NCI-H82 treated with DMSO at 0.1 percent for 48 hours (cell line): ENCODE data around the gene EML6.

Experiments
- DNase-seq: peaks from one replicate; lab custom pipeline; 2025; ENCODE audit not compliant: unreplicated experiment; lab: John Stamatoyannopoulos, UW

EML6 gene

GRCh38 chr2:54755641-54756326 lies 32.3 kb downstream of the EML6 start:
- DNase-seq = no peak

GRCh38 chr2:54757500-54757899 lies 34.0 kb downstream of the EML6 start:
- DNase-seq = no peak

DNA sequence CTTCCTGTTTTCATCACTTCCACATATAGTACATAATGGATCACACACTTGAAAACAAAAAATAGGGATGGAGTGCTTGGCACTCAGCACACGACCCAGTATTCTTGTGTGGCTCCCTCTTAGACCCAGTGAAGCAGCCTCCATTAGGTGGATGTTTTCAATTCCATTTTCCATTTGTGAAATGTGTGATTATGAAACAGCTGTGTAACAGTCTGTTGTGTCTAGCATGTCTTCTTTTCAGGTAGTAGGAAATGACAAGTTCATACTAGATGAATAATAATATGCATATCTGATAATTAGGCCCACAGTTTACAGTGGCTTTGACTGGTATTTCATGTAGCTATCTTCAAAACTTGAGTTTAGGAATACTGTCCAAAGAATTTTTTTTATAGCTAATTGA lies 35.5 kb downstream of the EML6 start:
- no peak for DNase-seq

GRCh38 chr2:54760310-54760709 lies 36.8 kb downstream of the EML6 start:
- no peak for DNase-seq

GRCh38 chr2:54763636-54764291 lies 40.3 kb downstream of the EML6 start:
- DNase-seq = no peak

GRCh38 chr2:54767921-54768320 lies 44.5 kb downstream of the EML6 start:
- DNase-seq = no peak

GRCh38 chr2:54768772-54769428 lies 45.4 kb downstream of the EML6 start:
- no peak for DNase-seq

- no peak for DNase-seq
These were observed 46.7 kb downstream of the EML6 start for GRCh38 chr2:54770211-54770610.

DNA sequence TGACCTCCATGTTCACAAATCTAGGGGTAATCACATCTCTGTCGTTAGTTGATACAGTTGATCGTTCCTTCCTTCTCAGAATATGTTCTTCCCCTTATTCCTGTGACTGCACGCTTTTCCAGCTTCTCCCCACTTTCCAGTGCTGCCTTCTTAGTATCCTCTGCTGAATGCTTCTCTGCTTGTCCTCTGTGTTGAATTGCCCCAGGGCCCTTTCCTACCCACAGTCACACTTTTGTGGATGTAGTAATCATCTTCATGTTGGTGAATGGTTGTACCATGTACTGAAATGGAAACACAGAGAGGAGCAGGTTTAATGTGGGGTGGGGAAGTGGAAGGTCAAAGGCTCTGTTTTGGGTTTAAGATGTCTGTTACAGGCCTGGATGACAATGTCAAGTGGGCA lies 47.2 kb downstream of the EML6 start:
- no peak for DNase-seq

GRCh38 chr2:54771166-54771885 lies 47.9 kb downstream of the EML6 start:
- no peak for DNase-seq

- DNase-seq = no peak
These were observed 48.6 kb downstream of the EML6 start for GRCh38 chr2:54772110-54772509.

DNA sequence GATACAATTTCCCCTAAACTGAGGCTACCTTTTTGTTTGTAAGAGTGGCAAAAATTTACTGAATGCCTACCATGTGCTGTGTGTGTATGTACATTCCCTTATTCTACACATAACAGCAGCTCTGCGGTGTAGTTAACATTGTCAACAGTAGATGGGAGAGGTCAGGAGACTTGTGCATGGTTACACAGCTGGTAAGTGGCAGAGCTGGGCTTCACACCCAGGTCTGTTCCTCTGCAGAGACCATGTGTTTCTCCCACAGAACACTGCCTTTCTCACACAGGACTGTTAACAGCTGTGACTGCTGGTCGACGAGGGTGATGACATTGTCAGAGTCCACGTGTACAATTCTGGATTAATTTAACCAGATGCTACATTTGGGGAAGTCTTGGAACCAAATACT lies 49.1 kb downstream of the EML6 start:
- no peak for DNase-seq

- no peak for DNase-seq
These were observed 49.8 kb downstream of the EML6 start for GRCh38 chr2:54773233-54773632.

GRCh38 chr2:54773838-54774237 lies 50.4 kb downstream of the EML6 start:
- no peak for DNase-seq

GRCh38 chr2:54775710-54776109 lies 52.2 kb downstream of the EML6 start:
- no peak for DNase-seq

DNA sequence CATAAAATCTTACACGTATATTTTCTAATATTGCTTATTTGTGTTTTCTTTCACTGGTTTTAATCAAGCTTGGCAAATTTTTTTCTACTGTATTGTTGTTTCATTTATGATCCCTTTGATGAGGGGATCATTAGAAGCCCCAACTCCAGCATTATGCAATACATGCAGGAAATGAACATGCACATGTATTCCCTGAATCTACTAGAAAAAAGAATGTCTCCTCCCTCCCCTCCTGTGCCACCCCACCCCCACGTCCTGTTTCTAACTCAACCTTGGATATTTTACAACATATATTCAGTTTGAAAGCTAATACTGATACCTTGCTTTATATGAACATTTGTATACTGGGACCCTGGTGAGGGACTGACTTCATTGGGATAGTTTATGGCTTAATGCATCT lies 53.0 kb downstream of the EML6 start:
- no peak for DNase-seq

- no peak for DNase-seq
These were observed 59.9 kb downstream of the EML6 start for GRCh38 chr2:54783349-54783748.

DNA sequence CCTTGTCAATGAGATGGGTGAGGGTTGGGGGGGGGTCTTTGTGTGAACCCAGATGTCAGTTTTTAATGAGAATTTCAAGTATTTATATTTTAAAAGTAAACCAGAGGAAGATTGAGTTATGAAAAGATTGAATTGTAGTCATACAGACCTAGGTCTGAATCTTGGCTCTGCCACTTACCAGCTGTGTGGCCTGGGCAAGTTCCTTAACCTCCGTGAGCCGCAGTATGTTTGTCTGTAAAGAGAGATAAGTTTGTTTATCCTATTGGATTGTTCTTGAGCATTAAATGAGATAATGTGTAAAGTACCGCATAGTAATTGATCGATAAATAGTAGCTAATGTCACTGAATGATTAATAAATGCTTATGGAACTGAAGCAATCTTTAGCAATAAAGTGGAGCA lies 63.8 kb downstream of the EML6 start:
- no peak for DNase-seq

GRCh38 chr2:54787755-54788366 lies 64.4 kb downstream of the EML6 start:
- no peak for DNase-seq

DNA sequence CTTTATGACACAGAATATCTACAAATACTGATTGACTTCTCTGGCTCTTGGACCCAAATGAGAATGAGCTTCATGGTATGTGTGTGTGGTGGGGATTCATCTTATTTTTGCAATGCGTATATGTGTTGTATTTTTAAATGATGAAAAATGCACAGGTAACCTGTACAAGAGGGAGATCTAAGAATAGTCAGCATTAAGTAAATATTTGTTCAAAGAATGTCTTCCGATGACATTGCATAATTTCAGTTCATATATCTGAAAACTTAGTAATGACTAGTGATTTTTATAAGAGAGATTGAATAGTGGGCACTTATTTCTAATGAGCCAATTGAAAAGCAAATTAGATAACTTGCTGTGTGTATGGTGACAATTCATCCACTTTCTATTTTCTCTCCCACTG lies 66.4 kb downstream of the EML6 start:
- DNase-seq = no peak

DNA sequence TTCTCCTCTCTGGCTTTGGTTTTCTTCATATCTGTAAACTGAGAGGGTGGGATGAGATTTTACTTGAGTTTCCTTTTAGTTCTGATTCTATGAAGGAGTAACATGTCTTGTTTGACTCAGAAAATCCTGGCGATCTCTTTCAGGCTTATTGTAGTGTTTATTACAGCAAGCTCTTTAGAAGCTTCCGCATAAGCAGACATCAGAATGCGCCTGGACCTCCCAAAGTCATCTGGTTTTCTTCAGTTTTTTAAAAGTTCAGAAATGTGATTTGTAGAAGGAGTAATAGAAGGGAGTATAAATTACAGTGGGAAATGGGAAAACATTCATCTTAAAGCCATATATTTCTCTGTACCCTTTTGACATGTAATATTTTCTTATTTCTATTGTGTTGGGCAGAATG lies 68.4 kb downstream of the EML6 start:
- no peak for DNase-seq
